HG02571 (cell line): ENCODE results near the gene MDFIC2.
"Not testable (repeated sequence)": the region's sequence is repeated elsewhere in the genome, so short reads cannot be mapped to it uniquely, and the experiment has no call there.

Experiments used
- ATAC-seq: cut with Tn5 transposase; IDR thresholded peaks from one replicate; pipeline ENCODE4 v1.9.1; 2021; ENCODE audit warnings: mild to moderate bottlenecking, moderate library complexity; ENCODE audit not compliant: unreplicated experiment

Gene MDFIC2

GRCh38 chr3:70312336-70312735 lies at the start of gene MDFIC2:
MDFIC2 (minus strand) TSS chr3:70312638; CDS start chr3:70311973, 665 bp downstream.
- no peak for ATAC-seq

GRCh38 chr3:70360979-70361760 lies 48.7 kb upstream of the MDFIC2 start:
- peak; percentile 96 for ATAC-seq

- ATAC-seq, result no peak
These were observed 47.3 kb upstream of the MDFIC2 start for GRCh38 chr3:70359711-70360110.

- no peak for ATAC-seq
These were observed 46.6 kb upstream of the MDFIC2 start for GRCh38 chr3:70358978-70359580.

- ATAC-seq, result no peak
These were observed 39.8 kb upstream of the MDFIC2 start for GRCh38 chr3:70352215-70352614.

- ATAC-seq, result no peak
These were observed 29.7 kb upstream of the MDFIC2 start for GRCh38 chr3:70342149-70342548.

- not testable (repeated sequence) for ATAC-seq
These were observed 24.4 kb upstream of the MDFIC2 start for GRCh38 chr3:70336885-70337284.

GRCh38 chr3:70333080-70333479 lies 20.6 kb upstream of the MDFIC2 start:
- no peak for ATAC-seq

- no peak for ATAC-seq
These were observed 2.6 kb upstream of the MDFIC2 start for GRCh38 chr3:70315021-70315420.

GRCh38 chr3:70310809-70311208 lies 1.6 kb downstream of the MDFIC2 start:
- ATAC-seq, result no peak

- no peak for ATAC-seq
These were observed 2.8 kb downstream of the MDFIC2 start for GRCh38 chr3:70309591-70309990.

GRCh38 chr3:70308760-70309159 lies 3.7 kb downstream of the MDFIC2 start:
- no peak for ATAC-seq

GRCh38 chr3:70306736-70307135 lies 5.7 kb downstream of the MDFIC2 start:
- no peak for ATAC-seq

- ATAC-seq, result no peak
These were observed 14.1 kb downstream of the MDFIC2 start for GRCh38 chr3:70298385-70298784.

GRCh38 chr3:70291097-70291482 lies 21.3 kb downstream of the MDFIC2 start:
- no peak for ATAC-seq

- ATAC-seq, result not testable (repeated sequence)
These were observed 21.9 kb downstream of the MDFIC2 start for GRCh38 chr3:70290431-70291096.

GRCh38 chr3:70281663-70282062 lies 30.8 kb downstream of the MDFIC2 start:
- no peak for ATAC-seq

- ATAC-seq, result no peak
These were observed 35.1 kb downstream of the MDFIC2 start for GRCh38 chr3:70277304-70277703.

GRCh38 chr3:70276901-70277300 lies 35.5 kb downstream of the MDFIC2 start:
- no peak for ATAC-seq

- ATAC-seq, result no peak
These were observed 38.9 kb downstream of the MDFIC2 start for GRCh38 chr3:70273492-70273891.

- ATAC-seq, result no peak
These were observed 39.6 kb downstream of the MDFIC2 start for GRCh38 chr3:70272798-70273197.
